Measurements from ENCODE around the gene GNLY.
"Not testable (repeated sequence)": the region's sequence is repeated elsewhere in the genome, so short reads cannot be mapped to it uniquely, and the experiment has no call there.

The GNLY gene

GRCh38 chr2:85694052-85695025, at the start of gene GNLY:
Gene GNLY (plus strand): TSS chr2:85694358. CDS start chr2:85694419, 61 bp downstream.
- DNase-seq (peak; percentile 26), ATAC-seq (peak; percentile 48)

- ATAC-seq, result no peak
- no peak for DNase-seq
Measured at GRCh38 chr2:85644909-85645308, 49.2 kb upstream of the GNLY start.

- DNase-seq (no peak), ATAC-seq (no peak)
Measured at GRCh38 chr2:85646166-85646565, 48.0 kb upstream of the GNLY start.

GRCh38 chr2:85647823-85648526, 46.2 kb upstream of the GNLY start:
- ATAC-seq, result no peak

GRCh38 chr2:85648619-85649018, 45.5 kb upstream of the GNLY start:
- no peak for ATAC-seq
- no peak for DNase-seq

More at GRCh38 chr2:85647823-85648526, 46.2 kb upstream of the GNLY start:
- no peak for DNase-seq

- no peak for DNase-seq
- no peak for ATAC-seq
Measured at GRCh38 chr2:85649201-85650190, 44.7 kb upstream of the GNLY start.

DNA sequence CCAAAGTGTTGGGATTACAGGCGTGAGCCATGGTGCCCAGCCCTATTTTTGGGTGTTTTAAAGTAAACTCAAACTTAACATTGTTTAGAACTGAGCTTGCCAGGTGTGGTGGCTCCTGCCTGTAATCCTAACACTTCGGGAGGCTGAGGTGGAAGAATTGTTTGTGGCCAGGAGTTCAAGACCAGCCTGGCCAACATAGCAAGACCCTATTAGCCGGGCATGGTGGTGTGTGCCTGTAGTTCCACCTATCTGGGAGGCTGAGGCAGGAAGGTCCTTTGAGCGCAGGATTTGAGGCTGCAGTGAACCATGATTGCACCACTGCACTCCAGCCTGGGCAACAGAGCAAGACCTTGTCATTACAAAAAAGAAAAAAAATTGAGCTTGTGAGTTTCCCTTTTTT, 43.7 kb upstream of the GNLY start:
- ATAC-seq (no peak), DNase-seq (no peak)

DNA sequence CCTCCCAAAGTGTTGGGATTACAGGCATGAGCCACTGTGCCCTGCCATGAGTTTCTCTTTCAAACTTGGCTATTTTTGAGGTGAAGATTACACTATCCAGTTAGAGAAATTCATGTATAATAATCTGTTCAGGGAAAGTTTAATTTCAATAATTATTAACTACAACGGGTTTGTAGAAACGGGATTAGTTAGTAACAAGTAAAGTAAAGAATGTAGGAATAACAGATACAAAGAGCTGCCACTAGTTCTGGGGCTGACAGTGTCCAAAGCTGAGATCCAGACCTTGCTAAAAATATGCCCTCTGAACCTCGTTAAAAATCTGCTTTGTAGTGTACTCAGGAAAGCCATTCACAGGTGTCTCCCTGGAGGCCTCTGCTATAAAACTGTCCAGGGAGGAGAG, 43.1 kb upstream of the GNLY start:
- no peak for ATAC-seq

DNA sequence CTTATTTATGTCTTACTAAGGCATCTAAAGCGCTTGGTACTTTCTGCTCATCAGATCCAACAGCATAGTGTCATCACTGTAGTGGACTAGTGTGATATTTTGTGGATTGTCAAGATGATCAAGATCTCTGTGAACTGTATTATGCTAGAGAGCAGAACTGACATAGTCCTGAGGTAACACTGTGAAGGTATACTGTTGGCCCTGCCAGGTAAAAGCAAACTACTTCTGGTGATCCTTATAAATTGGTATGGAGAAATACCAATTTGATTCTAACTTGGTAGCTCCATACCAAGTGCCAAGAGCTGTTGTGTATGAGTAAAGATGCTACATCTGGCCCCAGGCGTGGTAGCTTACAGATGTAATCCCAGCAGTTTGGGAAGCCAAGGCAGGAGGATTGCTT, 42.1 kb upstream of the GNLY start:
- ATAC-seq, result no peak
- DNase-seq, result no peak

More for the DNA sequence above, 43.1 kb upstream of the GNLY start:
- DNase-seq, result no peak

DNA sequence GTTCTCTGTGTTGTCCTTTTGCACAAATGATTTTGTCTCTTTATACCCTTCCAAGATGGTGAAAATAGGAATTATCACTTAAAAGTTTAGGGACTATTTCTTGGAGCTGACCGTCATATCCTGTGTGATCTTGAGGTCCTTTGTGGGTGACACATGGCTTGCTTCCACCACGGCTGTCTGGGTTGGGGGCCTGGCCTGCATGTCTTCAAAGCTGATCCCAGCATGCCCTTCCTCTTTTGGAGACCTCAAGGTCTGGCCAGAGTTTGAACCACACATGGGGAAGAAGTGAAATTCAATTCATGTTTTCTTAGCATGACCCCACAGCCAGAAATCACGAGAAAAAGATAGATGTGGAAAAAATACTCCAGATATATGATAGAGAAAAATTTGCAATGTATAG, 40.2 kb upstream of the GNLY start:
- ATAC-seq (no peak), DNase-seq (no peak)

DNA sequence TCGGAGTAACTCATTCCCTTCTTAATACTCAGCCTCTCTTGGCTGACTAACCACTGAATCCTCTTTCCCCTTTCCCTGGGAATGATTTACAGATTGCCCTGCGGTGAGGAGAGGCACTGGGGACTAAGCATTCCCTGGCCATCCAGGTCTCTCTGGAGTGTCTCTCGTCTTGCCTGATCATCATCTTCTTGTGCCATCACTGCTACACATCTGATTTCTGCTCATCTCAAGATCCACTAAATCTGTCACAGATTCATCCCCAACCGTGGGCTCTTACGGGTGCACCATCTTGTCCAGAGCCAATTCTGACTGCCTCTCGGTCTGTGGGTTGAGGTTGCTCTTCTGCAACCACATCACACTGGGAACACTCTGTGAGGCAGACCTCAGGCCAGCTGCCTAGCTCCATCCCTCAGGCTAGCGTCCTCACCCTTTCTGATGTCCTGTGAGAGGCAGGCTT, 38.2 kb upstream of the GNLY start:
- ATAC-seq (no peak), DNase-seq (no peak)

DNA sequence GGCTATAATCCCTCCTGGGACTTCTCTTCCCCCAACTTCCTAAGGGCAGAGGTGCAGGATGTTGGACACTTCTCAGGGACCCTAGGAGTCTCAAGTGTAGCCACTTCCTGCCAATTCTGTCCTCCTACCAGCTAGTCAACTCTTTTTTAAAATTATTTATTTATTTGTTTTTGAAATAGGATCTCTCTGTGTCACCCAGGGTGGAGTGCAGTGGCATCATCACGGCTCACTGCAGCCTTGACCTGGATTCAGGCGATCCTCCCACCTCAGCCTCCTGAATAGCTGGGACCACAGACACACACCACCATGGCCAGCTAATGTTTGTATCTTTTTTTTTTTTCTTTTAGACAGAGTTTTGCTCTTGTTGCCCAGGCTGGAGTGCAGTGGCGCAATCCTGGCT, 37.7 kb upstream of the GNLY start:
- DNase-seq, result no peak
- no peak for ATAC-seq

DNA sequence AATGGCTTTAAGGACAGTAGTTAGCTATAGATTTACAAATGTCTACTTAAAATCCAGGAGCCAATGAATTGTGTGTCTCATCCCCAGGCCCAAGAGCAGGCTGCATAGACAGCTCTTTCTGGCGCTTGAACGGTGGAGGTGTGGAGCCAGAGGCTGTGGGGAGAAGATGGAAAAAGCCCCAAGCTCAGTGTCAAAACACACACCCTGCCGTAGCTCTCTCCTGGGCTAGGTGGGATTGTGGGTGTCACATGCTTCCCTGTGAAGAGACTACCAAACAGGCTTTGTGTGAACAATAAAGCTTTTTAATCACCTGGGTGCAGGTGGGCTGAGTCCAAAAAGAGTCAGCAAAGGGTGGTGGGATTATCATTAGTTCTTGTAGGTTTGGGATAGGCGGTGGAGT, 36.8 kb upstream of the GNLY start:
- not testable (repeated sequence) for ATAC-seq

DNA sequence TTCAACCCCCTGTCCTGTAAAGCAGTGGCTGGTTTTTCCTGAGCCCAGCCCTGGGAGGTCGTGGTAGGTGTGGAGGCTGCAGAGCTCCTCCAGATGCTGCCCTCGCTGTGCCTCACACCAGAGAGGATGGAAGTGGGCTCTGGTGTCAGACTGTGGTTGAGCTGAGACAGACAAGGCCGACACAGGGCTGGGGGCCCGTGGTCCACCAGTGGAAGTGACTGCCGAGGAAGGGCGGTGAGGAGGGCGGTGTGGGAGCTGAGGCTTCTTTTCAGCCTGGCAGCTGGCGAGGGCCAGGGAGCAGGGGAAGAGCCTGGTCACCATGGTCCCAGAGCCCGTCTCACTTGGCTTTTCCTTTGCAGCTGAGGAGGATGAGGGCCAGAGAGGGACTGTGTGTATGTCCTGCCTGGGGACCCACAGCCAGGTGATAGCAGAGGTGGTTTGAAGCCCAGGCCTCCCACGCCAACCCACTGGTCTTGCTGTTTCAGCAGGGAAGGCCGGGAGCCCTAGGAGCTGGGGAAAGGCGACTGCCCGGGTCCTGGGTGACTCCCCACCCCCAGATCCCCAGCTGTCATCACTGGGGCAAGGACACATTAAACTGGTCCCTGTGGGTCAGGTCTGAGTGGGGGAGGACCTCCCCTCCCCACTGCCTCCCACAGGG, 34.7 kb upstream of the GNLY start:
- DNase-seq, result no peak
- peak; percentile 16 for ATAC-seq

More for the DNA sequence above, 36.8 kb upstream of the GNLY start:
- DNase-seq, result not testable (repeated sequence)

GRCh38 chr2:85660301-85660700, 33.9 kb upstream of the GNLY start:
- DNase-seq, result not testable (repeated sequence)

DNA sequence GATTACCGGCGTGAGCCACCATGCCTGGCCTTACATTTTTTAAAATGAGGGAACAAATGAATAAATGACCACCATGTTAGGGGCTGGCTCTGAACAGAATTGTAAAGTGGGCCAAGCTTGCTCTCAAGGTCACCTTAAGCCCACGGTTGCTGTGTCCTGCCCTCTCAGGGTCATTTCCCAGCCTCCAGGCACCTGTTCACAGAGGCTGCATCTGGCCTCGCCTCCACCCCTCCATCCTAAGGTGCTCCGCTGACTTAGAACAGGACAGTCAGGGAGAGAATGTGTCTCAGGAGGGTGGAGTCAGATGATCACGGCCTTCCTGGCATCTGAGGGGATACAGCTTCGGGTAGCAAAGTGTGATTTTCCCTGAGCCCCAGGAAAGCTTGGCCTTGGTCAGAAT, 33.4 kb upstream of the GNLY start:
- DNase-seq (no peak), ATAC-seq (no peak)

More at GRCh38 chr2:85660301-85660700, 33.9 kb upstream of the GNLY start:
- not testable (repeated sequence) for ATAC-seq

- DNase-seq (no peak), ATAC-seq (no peak)
Measured at GRCh38 chr2:85661139-85661858, 32.9 kb upstream of the GNLY start.

DNA sequence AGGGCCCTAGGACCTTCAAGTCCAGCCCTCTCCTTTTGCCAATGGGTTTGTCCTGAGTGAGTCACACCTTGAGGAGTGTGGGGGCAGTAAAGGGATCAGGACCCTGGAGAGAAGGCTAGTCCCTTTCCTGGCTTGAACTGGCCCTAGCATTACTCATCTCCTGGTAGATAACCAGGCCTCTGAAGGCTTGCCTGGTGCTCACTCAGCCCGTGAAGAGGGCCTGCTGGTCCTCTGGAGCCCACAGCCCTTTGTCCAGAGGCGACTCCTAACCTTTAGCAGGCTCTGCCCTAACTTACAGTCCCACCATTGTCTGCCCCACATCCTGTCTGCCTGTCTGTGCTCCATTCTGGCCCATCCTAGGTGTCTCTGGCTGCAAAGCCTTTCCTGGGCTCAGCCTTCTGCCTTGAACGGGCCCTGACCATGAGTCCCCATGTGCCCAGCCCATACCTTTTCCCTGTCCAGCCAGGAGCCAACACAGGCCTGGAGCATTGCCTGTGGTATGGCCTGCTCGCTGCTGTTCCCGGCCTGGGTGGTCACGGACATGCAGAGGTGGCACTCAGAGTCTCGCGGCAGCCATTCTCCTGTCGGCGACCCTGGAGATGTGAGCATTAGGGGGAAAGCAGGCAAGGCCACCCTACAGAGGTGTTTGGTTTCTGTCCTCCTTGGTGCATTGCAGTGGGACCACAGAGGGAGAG, 31.1 kb upstream of the GNLY start:
- ATAC-seq, result no peak
- no peak for DNase-seq

GRCh38 chr2:85663594-85664565, 30.3 kb upstream of the GNLY start:
- DNase-seq (no peak), ATAC-seq (no peak)

Measured in stimulated activated naive CD8-positive, alpha-beta T cell treated with anti-CD3 and anti-CD28 coated beads, Interleukin-15, Interleukin-2, amounts not matched to agents 100 U/mL and 50 U/mL, for 24 hours (primary cell).